ENCODE measurements around the gene KLHL17.

Gene KLHL17

DNA sequence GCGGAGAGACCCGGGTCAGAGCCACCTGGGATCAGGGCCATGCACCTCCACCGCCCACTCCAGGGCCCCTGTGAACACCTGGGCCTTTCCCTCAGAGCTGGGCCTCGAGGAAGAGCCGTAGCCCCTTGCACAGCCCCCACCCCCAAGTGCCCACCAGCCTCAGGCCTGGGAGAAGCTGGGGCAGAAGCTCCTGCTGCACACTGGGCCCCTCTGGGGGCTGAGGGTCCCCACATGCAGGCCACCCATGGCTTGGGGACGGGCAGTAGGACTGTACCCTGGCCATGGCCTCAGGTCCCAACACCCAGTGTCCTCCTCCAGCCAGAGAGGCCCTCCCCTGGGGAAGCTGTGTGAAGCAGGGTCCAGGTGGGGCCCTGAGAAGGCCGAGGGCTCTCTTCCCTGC is 7.8 kb upstream of the KLHL17 start:
- DNase-seq = no peak

DNA sequence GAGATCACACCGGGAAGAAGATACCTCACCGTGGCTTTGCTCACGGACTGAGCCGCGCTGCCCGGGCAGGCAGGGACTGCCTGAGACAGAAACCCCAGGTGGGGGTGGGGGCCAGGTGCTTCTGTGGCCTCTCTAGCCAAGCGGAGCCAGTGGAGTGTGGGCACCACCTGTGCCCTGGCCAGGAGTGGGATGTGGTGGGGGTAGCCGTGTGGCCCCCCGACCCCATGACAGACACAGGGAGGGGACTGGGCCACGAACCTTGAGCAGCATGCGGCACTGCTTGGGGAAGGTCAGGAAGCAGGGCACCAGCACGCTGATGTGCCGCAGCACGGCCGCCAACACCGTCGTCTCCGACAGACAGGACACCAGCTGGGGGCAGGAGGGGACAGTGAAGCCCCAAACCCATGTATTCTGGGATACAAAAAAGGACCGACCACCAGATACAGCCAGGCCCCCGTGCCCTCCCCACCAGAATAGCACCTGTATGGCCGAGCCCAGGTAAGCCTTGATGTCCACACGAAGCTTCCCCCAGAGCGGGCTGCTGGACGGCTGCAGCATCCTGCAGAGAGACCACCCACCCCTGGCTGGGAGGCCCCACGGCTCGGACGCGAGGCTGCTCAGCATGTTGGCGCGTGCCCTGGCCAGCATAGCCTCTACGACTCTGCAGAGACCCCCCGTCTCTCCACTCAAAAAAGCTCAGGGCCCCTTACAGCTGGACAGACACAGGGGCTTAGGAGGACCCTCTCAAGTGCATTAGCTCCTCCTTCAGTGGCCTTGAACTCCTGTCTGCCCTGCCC is 6.7 kb upstream of the KLHL17 start:
- DNase-seq = no peak

DNA sequence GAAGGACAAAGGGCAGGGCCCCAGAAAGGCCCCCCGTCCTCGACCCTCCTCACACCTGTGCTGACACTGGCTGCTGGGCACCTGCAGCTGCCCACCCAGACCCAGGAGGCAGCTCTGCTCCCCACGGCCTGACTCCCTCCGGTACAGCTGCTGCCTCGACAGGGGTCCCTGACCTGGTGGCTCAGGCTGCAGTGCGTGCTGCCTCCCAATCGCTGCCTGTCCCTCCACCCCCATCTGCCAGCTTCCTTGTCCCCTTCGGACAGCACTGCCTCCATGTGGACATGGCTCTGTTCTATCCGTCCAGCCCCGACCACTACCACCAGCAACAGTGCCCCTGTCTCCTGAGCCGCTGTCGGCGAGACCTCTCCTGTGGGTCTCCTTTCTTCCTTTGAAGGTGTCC is 5.5 kb upstream of the KLHL17 start:
- DNase-seq = no peak

DNA sequence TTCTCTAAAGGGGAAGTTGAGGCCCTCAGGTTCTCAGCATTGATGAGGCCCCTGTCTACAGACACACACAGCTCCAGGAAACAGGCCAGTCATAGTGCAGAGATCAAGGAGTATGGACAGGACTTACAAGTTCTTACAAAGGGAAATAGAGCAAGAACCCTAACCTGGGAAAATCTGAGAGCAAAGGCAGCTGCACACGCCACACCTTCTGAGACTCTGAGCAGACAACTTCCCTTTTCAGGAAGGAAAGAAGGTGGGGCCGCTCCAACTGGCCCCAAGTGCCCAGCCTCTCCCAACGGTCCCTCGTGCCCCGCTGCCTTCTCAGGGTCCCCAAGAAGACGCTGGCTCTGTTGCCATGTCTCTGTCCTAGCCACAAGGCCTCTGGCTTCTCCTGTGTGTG is 4.9 kb upstream of the KLHL17 start:
- DNase-seq = no peak

DNA sequence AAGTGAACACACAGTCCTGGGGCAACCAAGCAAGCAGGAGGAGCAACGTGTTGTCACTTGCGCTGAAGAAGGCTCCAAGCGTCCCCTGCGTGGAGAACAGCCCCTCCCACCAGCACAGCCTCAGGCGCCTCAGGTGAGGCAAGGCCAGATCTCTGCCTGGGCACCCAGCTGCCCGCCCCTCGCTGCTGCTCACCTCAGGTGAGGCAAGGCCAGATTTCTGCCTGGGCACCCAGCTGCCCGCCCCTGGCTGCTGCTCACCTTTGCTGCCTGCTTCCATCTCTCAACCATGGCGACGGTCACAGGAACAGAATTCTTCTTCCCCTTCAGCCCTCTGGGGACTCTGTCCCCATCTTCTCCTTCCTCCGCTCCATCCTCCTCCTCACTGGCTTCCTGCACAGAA is 3.7 kb upstream of the KLHL17 start:
- no peak for DNase-seq

DNA sequence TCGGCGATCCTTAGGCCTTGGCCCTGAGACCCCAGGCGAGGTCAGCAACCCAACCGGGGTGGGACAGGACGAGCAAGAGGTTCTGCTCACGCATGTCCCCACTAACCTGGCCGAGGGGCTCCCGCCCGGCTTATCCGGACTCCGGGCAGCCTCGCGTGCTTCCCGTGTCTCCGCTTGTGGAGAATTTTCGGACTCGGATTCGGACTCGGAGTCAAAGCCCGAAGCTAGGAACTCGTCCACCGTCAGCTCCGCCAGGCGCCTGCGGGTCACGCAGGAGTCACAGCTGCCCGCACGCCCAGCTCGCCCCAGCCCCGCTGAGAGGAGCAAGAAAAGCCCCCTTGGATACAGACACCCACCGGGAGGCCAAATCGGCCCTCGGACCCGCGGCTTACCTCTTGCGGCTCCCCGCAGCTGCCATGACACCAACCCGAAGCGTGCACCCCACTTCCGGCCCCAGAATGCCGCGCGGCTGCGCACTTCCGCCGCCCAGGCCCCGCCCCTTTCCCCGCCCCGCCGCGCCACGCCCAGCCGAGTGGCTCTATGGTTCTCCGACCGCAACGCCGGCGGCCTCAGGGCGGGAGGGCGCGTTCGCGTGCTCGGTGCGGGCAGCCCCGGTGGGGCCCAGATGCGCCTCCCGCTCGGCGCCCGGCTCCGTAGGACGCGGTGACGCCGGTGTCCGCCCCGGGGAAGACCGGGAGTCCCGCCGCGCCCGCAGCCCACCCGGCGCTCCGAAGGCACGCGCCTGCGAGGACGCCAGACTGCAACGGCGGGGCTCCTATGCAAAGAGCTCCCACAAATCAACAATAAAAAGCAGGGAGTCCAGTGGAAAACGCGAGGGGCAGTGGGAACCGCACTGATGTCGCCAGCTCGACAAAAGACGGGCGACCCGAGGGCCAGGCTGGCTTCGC is 1.3 kb upstream of the KLHL17 start, which contains the start of gene NOC2L:
Gene NOC2L (minus strand): TSS at position 434 of the 908 bp plus-strand sequence. CDS start 16 bp downstream, at position 418.
- DNase-seq = peak; percentile 63

DNA sequence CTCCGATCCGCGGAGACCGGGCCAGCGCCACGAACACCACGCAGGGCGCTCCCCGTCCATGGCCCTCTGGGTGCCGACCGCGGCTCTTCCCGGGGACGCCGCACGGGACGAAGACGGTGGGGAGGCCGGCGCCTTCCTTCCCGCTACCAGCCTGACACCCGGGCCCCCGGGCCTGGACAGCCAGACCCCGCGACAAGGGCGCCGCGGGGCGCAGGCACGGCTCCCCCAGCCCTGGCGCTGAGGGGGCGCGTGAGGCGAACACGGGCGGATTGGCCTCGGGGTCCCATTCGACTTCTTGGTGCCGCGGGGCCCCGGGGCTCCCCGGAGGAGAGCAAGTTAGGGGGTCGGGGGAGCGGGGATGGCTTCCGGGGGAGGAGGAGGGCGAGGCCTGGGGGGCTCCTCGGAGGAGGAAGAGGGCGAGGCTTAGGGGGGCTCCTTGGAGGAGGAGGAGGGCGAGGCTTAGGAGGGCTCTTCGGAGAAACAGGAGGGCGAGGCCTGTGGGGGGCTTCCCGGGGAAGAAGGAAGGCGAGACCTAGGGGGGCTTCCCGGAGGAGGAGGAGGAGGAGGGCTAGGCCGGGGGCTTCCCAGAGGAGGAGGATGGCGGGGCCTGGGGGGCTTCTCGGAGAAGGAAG is 537 bp upstream of the KLHL17 start:
- DNase-seq = no peak

DNA sequence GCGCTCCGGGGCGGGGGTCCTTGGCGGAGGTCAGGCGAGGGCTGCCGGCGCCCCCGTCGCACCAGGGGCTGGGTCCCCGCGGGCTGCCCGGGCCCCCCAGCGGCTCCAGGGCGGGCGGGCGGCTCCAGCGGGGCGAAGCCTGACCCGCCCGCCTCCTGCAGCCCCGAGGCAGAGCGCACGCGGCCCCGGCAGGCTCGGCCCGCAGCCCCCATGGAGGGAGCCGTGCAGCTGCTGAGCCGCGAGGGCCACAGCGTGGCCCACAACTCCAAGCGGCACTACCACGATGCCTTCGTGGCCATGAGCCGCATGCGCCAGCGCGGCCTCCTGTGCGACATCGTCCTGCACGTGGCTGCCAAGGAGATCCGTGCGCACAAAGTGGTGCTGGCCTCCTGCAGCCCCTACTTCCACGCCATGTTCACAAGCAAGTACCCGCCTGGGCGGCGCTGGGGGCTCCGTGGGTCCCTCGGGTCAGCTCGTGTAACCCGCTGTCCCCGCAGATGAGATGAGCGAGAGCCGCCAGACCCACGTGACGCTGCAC is 817 bp downstream of the KLHL17 start:
- DNase-seq = no peak

DNA sequence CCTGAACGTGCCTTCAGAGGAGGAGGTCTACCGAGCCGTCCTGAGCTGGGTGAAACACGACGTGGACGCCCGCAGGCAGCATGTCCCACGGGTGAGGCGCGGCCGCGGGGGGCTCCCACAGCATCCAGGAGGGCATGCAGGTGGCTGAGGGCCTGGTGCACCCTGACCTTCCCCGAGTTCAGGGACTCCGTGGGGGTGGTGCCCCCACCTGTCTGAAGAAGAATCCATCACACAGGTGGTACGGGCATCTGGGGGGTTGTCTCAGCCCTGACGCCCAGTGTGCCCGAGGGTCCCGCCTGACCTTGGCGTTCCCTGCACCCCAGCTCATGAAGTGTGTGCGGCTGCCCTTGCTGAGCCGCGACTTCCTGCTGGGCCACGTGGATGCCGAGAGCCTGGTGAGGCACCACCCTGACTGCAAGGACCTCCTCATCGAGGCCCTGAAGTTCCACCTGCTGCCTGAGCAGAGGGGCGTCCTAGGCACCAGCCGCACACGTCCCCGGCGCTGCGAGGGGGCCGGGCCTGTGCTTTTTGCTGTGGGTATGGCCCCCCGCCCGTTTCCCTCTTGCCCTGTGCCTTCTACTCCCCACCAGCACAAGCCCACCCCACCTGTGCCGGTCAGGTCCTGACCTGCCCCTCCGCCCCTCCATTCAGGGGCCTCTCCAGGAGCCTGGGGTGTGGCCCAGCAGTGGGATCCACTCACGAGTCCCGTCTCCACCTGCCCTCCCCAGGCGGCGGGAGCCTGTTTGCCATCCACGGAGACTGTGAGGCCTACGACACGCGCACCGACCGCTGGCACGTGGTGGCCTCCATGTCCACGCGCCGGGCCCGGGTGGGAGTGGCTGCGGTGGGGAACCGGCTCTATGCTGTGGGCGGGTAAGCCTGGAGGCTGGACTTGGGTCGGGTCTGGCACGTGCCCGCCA is 2.3 kb downstream of the KLHL17 start:
- DNase-seq = no peak

DNA sequence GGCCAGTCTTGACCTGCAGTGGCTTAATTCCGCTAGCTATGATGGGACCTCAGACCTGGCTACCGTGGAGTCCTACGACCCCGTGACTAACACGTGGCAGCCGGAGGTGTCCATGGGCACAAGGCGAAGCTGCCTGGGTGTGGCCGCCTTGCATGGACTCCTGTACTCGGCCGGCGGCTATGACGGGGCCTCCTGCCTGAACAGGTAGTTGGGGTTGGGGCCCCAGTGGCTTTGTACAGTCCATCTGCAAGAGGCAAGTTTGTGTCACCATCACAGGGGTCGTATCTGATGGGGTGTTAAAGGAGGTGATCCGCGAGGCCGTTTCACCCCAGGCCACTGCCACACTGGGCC is 2.9 kb downstream of the KLHL17 start:
- no peak for DNase-seq

DNA sequence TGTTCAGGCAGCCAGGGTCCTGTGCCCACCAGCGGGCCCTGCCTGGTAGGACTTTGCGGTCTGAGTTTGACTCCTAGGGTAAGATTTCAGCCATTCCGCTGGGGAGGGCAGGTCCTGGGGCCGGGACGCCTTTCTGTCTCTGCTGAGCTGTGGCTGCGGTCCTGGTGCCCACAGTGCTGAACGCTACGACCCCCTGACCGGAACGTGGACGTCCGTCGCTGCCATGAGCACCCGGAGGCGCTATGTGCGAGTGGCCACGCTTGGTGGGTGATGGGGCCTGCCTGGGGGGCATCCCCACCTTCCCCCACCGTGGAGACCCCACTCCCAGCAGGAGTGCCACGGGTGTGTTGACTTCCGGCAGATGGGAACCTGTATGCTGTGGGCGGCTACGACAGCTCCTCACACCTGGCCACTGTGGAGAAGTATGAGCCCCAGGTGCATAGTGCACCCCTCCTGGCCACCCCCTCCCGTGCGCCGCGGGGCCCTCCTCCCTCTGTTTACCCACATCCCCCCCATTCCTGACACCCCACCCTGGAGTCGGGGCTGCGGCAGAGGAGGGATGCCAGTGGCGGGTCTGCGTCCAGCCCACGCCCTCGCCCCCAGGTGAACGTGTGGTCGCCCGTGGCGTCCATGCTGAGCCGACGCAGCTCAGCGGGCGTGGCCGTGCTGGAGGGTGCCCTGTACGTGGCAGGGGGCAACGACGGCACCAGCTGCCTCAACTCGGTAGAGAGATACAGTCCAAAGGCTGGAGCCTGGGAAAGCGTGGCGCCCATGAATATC is 3.6 kb downstream of the KLHL17 start:
- no peak for DNase-seq

DNA sequence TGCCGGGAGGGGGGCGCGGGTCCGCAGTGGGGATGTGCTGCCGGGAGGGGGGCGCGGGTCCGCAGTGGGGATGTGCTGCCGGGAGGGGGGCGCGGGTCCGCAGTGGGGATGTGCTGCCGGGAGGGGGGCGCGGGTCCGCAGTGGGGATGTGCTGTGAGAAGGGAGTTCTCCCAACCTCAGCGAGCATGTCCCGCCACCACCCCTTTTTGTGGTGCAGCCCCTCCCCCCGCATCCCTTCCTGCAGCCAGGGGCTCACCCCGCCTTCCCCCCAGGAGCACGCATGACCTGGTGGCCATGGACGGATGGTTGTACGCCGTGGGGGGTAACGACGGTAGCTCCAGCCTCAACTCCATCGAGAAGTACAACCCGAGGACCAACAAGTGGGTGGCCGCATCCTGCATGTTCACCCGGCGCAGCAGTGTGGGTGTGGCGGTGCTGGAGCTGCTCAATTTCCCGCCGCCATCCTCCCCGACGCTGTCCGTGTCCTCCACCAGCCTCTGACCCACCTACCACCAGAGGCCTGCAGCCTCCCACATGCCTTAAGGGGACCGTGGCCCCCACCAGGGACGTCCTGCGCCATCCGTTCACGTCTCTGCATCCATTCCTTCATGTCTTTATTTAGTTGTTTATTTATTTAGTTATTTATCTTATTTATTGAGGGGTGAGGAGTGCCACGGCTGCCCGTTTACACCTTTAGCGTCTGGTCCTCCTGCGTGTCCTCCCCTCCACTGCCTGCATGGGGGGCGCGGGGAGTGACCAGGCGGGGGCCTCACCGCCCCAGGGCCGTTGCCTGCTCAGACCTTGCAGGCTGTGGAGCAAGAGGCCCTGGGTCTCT is 4.5 kb downstream of the KLHL17 start:
- no peak for DNase-seq

DNA sequence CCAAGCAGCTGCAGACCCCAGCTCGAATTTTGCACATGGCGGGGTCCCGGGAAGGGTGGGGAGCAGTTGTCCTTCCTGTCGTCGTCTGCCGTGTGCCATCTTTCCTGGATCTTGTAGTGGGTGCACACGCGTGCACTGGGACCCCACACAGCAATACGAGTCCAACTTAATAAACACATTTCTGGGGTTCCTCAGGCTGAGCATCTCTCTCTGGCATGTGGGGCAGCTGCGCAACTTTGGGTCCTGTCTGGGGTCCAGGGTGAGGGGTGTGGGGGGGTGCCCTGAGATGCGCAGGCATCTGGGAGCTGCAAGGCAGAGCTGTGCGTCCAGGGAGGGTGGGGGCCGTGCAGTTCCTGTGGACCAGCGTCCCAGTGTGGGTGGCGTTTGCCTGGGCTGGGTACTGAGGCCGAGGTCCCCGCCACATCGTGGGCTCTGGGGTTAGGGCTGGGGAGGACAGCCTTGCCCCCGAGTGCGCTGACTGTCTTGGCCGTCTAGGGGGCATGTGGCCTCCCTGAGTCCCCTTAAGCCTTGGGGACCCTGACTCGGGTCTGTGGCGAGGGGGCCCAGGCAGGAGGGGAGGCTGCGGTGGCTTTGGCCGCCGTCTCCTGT is 5.2 kb downstream of the KLHL17 start:
- DNase-seq = no peak

DNA sequence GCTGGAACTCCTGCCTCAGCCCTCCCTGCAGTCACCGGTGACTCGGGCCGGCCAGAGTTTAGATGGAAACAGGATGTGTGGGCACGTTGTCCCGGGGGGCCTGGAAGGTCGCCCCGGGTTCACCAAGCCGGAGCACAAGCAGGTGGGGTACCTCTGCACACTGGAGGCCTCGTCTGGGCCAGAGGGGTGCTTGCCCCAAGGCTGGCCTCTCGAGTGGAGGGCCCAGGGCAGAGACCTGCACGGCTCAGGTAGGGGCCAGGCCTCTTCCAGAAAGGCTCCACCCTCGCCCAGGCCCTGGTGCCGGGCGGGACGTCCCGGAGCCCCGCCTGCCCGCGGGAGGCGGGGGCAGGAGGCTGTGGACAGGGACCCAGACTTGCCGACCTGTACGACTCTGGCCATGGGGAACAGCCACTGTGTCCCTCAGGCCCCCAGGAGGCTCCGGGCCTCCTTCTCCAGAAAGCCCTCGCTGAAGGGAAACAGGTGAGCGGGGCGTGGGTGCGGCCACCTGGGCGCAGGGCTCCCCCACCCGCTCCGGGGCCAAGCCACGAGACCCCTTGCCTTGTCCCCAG is 5.8 kb downstream of the KLHL17 start, which contains the start of gene PLEKHN1:
Gene PLEKHN1 (plus strand): TSS at position 348 of the 569 bp plus-strand sequence. CDS start 50 bp downstream, at position 398.
- no peak for DNase-seq

DNA sequence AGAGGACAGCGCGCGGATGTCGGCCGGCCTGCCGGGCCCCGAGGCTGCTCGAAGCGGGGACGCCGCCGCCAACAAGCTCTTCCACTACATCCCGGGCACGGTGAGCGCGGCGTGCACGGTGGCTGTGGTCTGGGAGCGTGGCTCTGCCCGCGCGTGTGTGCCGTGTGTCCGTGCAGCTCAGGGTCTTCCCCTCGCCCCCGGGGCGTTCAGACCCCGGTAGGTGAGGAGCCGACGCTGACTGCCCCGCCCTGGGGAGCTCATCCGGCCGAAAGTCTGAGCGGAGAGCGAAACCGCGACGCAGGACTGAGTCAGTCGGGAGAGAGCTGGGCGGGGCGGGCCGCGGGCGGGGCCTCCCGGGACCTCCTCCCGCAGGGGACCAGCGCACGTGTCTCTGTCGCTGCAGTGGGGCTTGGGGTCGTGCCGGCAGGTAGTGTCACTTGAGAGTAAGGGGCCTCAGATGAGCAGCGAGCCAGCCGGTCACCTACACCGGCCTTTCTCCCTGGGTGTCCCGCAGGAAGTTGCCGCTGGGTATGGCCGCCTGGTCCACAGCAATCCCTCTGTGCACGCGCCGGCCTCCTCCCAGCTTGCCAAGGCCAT is 6.4 kb downstream of the KLHL17 start:
- no peak for DNase-seq

DNA sequence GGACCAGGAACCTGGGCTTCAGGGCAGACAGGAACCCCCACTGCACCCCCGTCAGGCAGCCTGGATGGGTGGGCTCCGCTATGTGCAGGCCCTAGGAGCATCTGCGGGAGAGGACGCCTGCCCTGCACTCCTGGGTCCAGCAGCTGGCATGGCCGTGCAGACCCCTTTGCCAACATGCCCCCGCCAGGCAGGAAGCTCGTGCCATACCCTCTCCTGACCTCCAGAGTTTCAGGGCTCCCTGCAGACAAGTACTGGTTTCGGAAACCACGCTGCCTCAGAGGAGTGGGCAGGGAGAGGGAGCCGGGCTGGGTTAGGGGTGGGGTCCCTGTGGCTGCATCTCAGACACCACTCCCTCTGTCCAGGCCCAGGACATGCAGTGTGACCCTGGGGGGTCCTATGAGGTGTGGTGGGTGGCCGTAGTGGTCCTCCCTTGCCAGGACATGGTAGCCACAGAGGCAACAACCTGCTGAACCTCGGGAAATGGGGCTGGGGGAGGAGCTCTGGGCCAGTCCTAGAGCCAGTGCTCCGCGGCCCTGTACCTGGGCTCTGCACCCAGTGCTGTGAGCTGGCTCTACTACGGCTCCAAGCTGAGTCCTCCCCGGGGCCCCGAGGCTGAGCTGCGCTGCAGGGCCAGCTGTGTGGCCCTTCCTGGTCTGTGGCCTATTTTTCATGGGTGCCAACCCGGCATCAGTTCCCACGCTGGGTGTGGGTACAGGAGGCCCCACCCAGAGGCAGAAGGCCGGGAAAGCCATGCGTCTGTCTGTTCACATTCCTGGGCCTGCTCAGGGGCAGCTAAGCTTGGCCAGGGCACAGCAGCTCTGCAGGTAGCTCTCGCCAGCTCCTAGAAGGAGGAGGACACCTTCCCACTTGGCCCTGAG is 7.3 kb downstream of the KLHL17 start:
- no peak for DNase-seq

DNA sequence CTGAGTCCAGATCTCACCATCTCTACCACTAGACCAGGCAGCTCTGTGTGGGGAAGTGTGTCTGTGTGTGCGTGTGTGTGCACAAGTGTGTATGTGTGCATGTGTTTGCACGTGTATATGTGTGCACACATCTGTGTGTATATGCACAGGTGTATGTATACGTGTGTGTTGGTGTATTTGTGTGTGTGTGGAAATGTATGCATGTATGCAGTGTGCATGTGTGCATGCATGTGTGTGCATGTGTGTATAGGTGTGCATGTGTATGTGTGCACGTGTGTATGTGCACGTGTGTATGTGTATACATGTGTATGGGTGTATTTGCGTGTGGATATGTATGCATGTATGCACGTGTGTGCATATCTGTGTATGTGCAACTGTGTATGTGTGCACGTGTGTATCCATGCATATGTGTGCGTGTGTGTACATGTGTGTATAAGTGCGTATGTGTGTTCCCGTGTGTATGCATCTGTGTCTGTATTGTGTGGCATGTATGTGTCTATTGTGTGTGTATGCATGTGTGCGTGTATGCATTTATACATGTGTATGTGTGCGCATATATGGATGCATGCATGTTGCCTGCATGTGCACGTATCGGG is 9.0 kb downstream of the KLHL17 start:
- DNase-seq = no peak

All from NCI-H774 (cell line).